Hepatocyte (in vitro differentiated cells): Measurements from ENCODE around the gene AKIP1. TPM values are rescaled to one million over a fixed set of nuclear protein-coding genes. Genes with fewer than 3 reads are reported as not detected.

ENCODE experiments used
- DNase-seq: peaks from one replicate; pipeline ENCODE4 v3.0.0-alpha.2; 2016; ENCODE audit warnings: low spot score
- H2AFZ ChIP-seq: fragments of 200-600 bp; sonication (generic); 2 replicates; pipeline ENCODE4 v1.6.0; 2016; ENCODE audit warnings: antibody characterized with exemption, mild to moderate bottlenecking
- H3K27ac ChIP-seq: fragments of 200-600 bp; sonication (generic); 2 replicates; pipeline ENCODE4 v1.5.1; 2016; ENCODE audit warnings: mild to moderate bottlenecking
- H3K27me3 ChIP-seq: fragments of 200-600 bp; sonication (generic); 2 replicates; pipeline ENCODE4 v1.6.1; 2016
- H3K36me3 ChIP-seq: fragments of 200-600 bp; sonication (generic); replicated peaks from 2 replicates; pipeline ENCODE4 v1.5.1; 2016; ENCODE audit warnings: low read depth; ENCODE audit not compliant: insufficient read depth
- H3K4me1 ChIP-seq: fragments of 200-600 bp; sonication (generic); 2 replicates; pipeline ENCODE4 v1.5.1; 2016; ENCODE audit warnings: mild to moderate bottlenecking, moderate library complexity; ENCODE audit not compliant: insufficient read depth
- H3K4me2 ChIP-seq: fragments of 200-600 bp; sonication (generic); 2 replicates; pipeline ENCODE4 v1.6.0; 2016
- H3K4me3 ChIP-seq: fragments of 200-600 bp; sonication (generic); 2 replicates; pipeline ENCODE4 v1.5.1; 2016; ENCODE audit warnings: mild to moderate bottlenecking
- H3K79me2 ChIP-seq: fragments of 200-600 bp; sonication (generic); 2 replicates; pipeline ENCODE4 v1.6.0; 2017; ENCODE audit warnings: mild to moderate bottlenecking
- H3K9me2 ChIP-seq: fragments of 200-600 bp; sonication (generic); replicated peaks from 2 replicates; pipeline ENCODE4 v1.6.0; 2017; ENCODE audit warnings: mild to moderate bottlenecking; ENCODE audit not compliant: insufficient read depth
- H3K9me3 ChIP-seq: fragments of 200-600 bp; sonication (generic); 2 replicates; pipeline ENCODE4 v1.5.1; 2016; ENCODE audit warnings: low read depth, mild to moderate bottlenecking
- H4K20me1 ChIP-seq: fragments of 200-600 bp; sonication (generic); 2 replicates; pipeline ENCODE4 v1.6.0; 2016; ENCODE audit warnings: mild to moderate bottlenecking; ENCODE audit not compliant: insufficient read depth, poor library complexity, severe bottlenecking
- EZH2 ChIP-seq: fragments of 200-600 bp; sonication (generic); IDR thresholded peaks from 2 replicates; pipeline ENCODE4 v1.6.1; 2016; ENCODE audit warnings: antibody characterized with exemption, mild to moderate bottlenecking, borderline replicate concordance
- EZH2phosphoT487 ChIP-seq: fragments of 200-600 bp; sonication (generic); IDR thresholded peaks from one replicate; pipeline ENCODE4 v1.6.1; 2018; ENCODE audit warnings: antibody characterized with exemption, mild to moderate bottlenecking, low read depth, moderate library complexity; ENCODE audit not compliant: unreplicated experiment, severe bottlenecking
- WGBS: methylation state at CpG from one replicate; pipeline ENCODE4 v1.1.6; 2016; ENCODE audit warnings: low lambda C conversion rate; ENCODE audit errors: missing lambda C conversion rate; 5-methylcytosine and 5-hydroxymethylcytosine counted together
- polyA plus RNA-seq: library from polyadenylated mRNA; unstranded; fragments of >200 nt; fragmentation: Nextera tagmentation; extraction: Ambion mirVana; gene quantifications from 2 replicates; pipeline ENCODE4 v1.2.1, GENCODE V29; 2016
- total RNA-seq: library from RNA; depleted of rRNA; stranded (reverse); fragments of >200 nt; gene quantifications from 2 replicates; pipeline ENCODE4 v1.2.3, GENCODE V29; 2014
- TF ChIP-seq, protein P1 (sequence below): fragments of 200-600 bp; sonication (generic); IDR thresholded peaks from 2 replicates; pipeline ENCODE4 v1.5.1; 2016; ENCODE audit warnings: antibody characterized with exemption, mild to moderate bottlenecking; ENCODE audit not compliant: poor library complexity

Gene AKIP1
- total and polyA plus RNA-seq, 2 experiments from 2014 or later, result 31.3 to 32.2 TPM

DNA sequence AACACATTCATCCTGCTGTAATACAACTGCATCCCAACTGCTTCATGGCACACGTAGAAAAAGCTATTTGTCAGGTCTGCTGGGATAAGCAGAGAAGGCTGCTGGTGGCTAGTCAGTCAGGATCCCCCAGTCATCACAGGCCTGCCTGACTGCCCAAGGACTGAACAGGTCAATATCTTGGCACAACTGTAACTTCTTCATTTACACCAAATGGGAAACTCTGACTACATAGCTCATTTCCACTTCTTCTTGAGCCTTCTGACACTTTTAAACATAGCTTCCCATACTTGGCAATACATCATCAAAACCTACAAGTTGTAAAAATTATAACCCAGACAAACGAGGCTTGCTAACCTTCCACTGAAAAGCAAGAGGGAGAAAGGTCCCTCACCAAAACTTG, 50.4 kb downstream of the AKIP1 start:
- Histone ChIP-seq H3K4me1 (peaks cover 4% of the 10 kb centered on the region), H3K27ac (no peak overlapping the region), H4K20me1 (no peaks in the 10 kb centered on the region), H3K9me3 (no peaks in the 10 kb centered on the region), H3K27me3 (no peaks in the 10 kb centered on the region), H3K4me2 (no peak overlapping the region), H3K79me2 (peaks cover 54% of the 10 kb centered on the region), H3K4me3 (no peak overlapping the region), H2AFZ (no peak overlapping the region), H3K9me2 (no peaks in the 10 kb centered on the region), H3K36me3 (no peaks in the 10 kb centered on the region)
- DNase-seq, result no peak
- 68% methylated on average over 2 of the region's 2 CpGs for WGBS
- TF ChIP-seq EZH2phosphoT487 (no peak), EZH2 (no peak)
- TF ChIP-seq, protein P1, sequence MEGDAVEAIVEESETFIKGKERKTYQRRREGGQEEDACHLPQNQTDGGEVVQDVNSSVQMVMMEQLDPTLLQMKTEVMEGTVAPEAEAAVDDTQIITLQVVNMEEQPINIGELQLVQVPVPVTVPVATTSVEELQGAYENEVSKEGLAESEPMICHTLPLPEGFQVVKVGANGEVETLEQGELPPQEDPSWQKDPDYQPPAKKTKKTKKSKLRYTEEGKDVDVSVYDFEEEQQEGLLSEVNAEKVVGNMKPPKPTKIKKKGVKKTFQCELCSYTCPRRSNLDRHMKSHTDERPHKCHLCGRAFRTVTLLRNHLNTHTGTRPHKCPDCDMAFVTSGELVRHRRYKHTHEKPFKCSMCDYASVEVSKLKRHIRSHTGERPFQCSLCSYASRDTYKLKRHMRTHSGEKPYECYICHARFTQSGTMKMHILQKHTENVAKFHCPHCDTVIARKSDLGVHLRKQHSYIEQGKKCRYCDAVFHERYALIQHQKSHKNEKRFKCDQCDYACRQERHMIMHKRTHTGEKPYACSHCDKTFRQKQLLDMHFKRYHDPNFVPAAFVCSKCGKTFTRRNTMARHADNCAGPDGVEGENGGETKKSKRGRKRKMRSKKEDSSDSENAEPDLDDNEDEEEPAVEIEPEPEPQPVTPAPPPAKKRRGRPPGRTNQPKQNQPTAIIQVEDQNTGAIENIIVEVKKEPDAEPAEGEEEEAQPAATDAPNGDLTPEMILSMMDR, result no peak

DNA sequence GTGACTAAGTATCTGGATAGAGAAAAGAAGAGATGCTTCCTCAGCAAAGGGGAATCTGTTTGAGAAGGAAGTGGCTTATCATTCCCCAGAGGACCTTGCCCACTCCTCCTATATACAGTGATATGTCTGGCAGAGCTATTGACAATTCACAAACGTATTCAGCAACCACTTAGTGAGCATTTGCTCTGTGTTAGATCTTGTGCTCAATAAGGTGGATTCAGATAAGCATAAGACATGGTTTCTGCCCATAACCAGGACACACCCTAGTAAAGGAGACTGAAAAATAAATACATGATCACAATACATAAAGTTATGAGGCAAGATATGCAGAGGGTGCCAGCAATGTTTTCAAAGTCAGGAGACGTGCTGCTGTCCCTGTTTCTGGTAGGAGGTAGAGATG, 51.9 kb downstream of the AKIP1 start:
- Histone ChIP-seq H3K36me3 (no peaks in the 10 kb centered on the region), H3K27me3 (no peaks in the 10 kb centered on the region), H4K20me1 (no peaks in the 10 kb centered on the region), H3K79me2 (peaks cover 47% of the 10 kb centered on the region), H3K4me3 (peak overlapping the region; percentile 94), H3K27ac (peak overlapping the region; percentile 97), H3K9me2 (no peaks in the 10 kb centered on the region), H2AFZ (no peak overlapping the region), H3K4me2 (peak overlapping the region; percentile 86), H3K9me3 (no peaks in the 10 kb centered on the region), H3K4me1 (peaks cover 4% of the 10 kb centered on the region)
- DNase-seq, result no peak
- 48% methylated on average over 2 of the region's 2 CpGs for WGBS
- no peak for TF ChIP-seq EZH2phosphoT487
- TF ChIP-seq, protein P1, result no peak
- TF ChIP-seq EZH2, result no peak

DNA sequence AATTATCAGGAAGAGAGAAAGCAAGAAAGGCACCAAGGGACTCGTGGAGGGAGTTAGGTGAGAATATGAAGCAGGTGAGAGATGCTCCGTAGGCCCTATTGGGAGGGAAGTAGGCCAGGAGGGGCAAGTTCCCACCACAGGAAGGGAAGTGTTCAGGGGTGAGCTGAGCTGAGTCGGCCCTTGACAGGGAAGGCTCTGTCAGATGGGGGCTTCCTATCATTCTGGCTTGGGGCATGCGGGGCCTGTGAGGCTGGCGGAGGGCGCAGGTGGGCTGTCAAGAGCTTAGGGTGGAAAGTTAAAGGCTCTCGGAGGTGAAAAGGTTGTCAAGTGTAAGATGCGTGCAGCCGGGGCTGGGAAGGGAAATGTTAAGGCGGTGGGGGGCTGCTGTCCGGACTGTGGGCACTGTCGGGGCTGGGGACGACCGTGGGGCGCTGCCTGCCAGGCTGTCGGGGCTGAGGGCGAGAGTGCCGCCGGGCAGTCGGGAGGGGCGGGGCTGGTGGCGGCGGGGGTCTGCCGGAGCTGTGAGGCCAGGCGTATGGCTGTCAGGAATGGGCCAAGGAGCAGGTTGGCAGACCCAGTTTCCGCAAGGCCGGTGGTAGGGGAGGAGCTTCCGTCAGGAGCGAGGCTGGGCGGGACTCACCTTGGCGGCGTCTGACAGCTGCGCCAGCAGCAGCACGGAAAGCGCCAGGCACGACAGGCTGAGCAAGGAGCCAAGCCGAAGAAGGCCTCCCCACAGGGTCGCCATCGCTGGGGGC, 52.8 kb downstream of the AKIP1 start:
- 6% methylated on average over 27 of the region's 39 CpGs for WGBS
- Histone ChIP-seq H3K9me2 (no peaks in the 10 kb centered on the region), H3K27me3 (no peaks in the 10 kb centered on the region), H3K4me2 (peak overlapping the region; percentile 86), H3K4me1 (peaks cover 4% of the 10 kb centered on the region), H3K27ac (peak overlapping the region; percentile 97), H3K79me2 (peaks cover 41% of the 10 kb centered on the region), H4K20me1 (no peaks in the 10 kb centered on the region), H2AFZ (peak overlapping the region; percentile 92), H3K36me3 (no peaks in the 10 kb centered on the region), H3K4me3 (peak overlapping the region; percentile 94), H3K9me3 (no peaks in the 10 kb centered on the region)
- TF ChIP-seq EZH2phosphoT487, result no peak
- no peak for TF ChIP-seq EZH2
- TF ChIP-seq, protein P1, result no peak
- DNase-seq, result peak; percentile 88
